ENCODE data around the gene RNF212.

RNF212 gene

DNA sequence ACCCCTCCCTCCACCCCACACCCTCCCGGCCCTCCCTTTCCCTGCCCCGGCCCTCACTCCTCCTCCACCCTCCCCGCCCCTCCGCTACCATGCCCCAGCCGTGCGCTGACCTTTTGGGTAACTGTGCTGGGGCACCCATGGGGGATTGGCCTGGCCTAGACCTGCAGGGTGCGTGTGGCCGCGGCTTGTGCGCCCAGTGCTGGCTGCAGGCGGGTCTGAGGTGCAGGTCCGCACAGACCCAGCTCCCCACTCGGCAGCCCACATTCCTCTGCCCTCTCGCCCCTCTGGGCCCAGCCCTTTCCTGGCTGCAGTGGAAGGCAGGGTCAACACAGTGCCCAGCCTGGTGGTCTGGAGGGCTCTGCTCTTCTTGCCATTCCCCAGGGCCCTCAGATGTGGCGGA, 77.3 kb downstream of the RNF212 start:
- no peak for DNase-seq (ENCODE audit: low read depth)

- DNase-seq (ENCODE audit: low read depth): no peak
Measured at GRCh38 chr4:1035510-1035909, 77.9 kb downstream of the RNF212 start.

GRCh38 chr4:1033840-1034551, 79.4 kb downstream of the RNF212 start:
- DNase-seq (ENCODE audit: low read depth): no peak

DNA sequence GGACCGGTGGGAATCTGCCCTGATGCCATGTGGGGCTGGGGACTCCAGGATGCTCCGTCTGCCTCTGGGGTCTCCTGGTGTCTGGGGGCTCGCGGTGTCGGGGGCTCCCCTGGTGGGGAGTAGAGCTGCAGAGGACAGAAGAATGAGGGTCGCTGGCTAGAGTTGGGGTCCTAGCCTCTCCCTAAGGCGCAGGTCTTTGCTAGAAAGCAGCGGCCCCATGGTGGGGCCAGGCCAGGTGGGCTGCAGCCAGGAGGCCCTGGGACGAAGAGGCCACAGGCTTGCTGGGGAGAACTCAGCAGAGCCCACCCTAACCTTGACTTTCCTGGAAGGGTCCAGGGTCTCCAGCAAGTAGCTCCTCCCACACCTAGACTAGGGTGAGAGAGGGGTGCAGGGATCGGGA, 80.5 kb downstream of the RNF212 start:
- no peak for DNase-seq (ENCODE audit: low read depth)

- no peak for DNase-seq (ENCODE audit: low read depth)
Measured at GRCh38 chr4:1031956-1032795, 81.2 kb downstream of the RNF212 start.

DNA sequence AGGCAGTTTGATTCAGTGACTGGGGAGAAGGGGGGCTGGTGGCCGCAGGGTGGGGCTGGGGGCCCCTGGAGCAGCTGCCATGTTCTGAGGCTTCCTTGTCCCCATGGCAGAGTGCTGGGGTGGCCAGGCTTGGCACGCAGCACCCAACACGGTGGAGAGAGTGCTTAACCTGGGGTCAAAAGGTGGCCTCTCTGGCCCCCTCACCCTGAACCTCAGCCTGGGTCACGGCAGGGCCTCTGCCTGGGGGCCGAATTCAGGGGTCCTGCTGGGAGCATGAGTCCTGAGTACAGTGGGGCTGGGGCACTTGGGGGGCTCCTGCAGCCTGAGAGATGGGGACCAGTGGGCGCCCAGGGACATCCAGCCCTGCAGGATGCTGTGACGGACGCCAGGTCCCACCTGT, 82.0 kb downstream of the RNF212 start:
- no peak for DNase-seq (ENCODE audit: low read depth)

DNA sequence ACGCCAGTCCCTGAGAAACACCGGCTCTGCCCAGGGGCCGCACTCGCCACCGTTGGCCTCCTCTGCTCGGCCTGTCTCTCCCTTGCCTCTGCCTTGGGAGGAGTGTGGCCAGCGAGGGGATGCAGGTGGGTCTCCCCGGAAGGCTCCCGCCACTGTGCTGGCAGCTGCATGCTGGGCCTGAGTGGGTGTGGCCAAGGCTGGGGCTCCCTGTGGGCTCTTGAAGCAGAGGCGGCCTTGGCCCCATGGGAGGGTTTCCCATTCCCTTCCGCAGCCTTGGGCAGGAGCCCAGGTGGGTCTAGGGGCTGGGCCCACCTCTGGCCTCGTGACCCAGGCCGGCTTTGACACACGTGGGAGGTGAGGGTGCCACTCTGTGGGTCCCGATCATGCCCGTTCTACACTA, 82.8 kb downstream of the RNF212 start:
- DNase-seq (ENCODE audit: low read depth): no peak

DNA sequence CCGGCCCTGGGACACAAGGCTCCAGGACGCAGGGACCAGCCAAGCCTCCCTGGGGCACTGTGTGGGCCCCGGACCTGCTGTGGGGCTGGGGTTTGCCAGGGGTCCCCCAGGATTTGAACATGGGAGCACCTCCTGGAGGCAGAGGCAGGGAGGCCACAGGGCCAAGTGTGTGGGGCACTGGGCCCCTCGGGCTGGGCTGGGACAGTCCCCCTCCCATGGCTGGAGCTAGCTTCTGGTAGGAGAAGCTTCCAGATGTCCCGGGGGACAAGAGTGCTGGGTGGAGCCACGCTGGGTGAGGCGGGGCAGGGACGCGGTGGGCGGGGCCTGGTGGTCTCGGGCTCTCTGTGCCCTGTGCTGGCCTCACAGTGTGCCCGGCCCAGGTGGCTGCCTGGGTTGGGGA, 83.3 kb downstream of the RNF212 start:
- no peak for DNase-seq (ENCODE audit: low read depth)

DNA sequence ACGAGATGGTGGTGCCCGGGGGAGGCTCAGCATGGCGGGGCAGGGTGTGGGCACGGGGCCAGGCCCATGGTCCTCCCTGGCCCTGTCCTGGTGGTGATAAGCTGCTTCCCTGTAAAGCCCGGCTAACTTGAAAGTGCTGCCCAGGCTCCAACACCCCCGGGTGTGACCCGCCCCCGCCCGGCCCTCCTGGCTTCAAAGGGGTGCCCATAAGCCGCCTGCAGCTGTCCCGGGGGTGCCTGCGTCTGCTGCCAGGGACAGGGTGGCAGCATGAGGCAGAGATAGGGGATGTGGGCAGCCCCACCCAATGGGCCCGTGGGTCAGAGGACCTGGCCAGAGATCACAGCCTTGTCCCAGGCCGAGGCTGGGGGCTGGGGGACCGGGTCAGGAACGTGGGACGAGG, 83.8 kb downstream of the RNF212 start:
- DNase-seq (ENCODE audit: low read depth): no peak

- no peak for DNase-seq (ENCODE audit: low read depth)
Measured at GRCh38 chr4:1028574-1029220, 84.7 kb downstream of the RNF212 start.

GRCh38 chr4:1027915-1028238, 85.5 kb downstream of the RNF212 start:
- DNase-seq (ENCODE audit: low read depth): no peak

DNA sequence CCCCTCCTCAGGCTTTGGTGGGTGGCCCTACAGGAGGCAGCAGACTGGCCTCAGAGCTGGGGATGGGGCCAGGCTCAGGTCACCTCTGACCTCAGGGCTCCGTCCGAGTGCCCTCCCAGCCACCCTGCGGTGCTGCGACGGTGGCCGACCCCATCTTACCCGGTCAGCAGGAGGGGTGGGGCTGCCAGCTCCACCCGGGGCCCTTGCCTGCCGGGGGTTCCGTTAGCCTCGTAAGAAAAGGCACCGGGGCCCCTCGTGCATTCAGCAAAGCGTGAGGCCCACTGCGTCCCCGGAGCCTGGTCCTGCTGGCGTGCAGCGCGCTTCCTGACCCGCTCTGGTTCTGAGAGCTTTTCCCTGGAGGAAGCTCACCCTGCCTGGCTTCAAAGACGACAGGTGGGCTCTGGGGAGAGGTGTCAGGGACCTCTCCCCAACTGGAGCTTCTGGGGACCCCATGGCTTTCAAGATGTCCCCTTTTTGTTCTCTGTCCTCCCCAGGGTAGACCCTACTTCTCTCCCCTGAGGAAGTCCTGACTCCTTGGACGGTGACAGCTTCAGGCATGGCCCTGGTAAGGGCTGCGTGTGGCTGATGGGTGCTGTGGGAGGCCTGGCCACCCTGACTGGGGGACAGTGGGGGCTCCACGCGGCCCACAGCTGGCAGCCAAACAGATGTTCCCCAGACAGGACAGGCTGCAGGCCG, 86.0 kb downstream of the RNF212 start:
- no peak for DNase-seq (ENCODE audit: low read depth)

- no peak for DNase-seq (ENCODE audit: low read depth)
Measured at GRCh38 chr4:1026115-1026514, 87.2 kb downstream of the RNF212 start.

- DNase-seq (ENCODE audit: low read depth): no peak
Measured at GRCh38 chr4:1024882-1025545, 88.3 kb downstream of the RNF212 start.

- no peak for DNase-seq (ENCODE audit: low read depth)
Measured at GRCh38 chr4:1023895-1024740, 89.2 kb downstream of the RNF212 start.

DNA sequence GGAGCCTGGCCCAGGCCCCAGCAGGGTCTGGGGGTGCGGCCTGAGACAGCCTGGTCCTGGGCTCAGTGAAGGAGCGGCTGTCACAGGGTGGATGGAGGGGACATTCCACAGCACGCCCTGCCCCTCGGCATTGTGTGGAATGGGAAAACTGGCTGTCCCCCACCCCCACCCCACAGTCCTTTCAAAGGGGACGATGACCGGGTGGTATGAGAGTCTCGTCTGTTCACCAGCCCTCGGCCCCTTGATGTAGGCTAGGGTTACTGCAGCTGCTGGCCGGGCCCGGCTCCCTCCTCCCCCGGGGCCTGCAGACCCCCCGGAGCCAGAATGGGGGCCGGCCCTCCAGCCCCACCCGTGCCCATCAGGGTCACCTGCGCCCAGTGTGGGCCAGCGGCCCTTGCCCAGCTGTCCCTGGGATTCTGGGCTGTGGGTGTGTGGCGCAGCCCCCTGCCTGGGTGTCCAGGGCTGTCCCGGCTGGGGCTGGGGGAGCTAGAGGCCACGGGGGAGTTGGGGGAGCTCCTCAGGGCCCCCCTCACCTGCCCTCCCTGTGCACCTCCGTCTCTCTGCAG, 90.2 kb downstream of the RNF212 start:
- no peak for DNase-seq (ENCODE audit: low read depth)

- no peak for DNase-seq (ENCODE audit: low read depth)
Measured at GRCh38 chr4:1022739-1023066, 90.7 kb downstream of the RNF212 start.

GRCh38 chr4:1022051-1022738, 91.2 kb downstream of the RNF212 start:
- DNase-seq (ENCODE audit: low read depth): no peak
